ENCODE results near the gene ELF3. TPM values are rescaled to one million over a fixed set of nuclear protein-coding genes. Genes with fewer than 3 reads are reported as not detected.

The ELF3 gene
- total and polyA plus RNA-seq, 2 of the 8 experiments (the other 6 are each of a cell fraction or from before 2014, with no cell fraction given), result 17.3 to 25.0 TPM

DNA sequence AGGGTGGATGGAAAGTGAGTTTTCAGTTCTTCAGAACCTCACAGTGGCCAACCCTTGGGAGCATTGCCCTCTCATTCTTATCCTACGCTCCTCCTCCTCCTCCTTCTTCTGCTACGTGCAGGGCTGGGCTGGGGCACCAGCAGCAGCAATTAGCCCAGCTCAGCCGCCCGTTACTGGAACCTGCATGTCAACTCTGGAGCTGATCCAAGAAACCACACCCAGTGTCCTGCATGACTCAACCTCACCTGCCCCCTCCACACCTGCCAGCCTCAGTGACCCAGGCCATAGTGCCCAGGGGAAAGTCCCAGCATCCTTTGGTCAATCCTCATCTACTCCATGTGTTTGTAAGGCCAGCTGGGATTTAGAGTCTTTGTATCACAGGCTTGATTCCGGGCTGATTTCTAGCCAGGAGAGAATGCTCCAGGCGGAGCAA, 12.6 kb downstream of the ELF3 start:
- no peak overlapping the region for H3K56ac ChIP-seq (replicated peaks; ENCODE audit: insufficient read length, low read depth, low read length)
- no peaks in the 10 kb centered on the region for H3K79me2 ChIP-seq (ENCODE audit: control insufficient read depth in 1 of 2, insufficient read depth in 2 of 2, low read length in 2 of 2)
- H3K27ac ChIP-seq (ENCODE audit: low read depth, low read length), result no peak overlapping the region
- H4K91ac ChIP-seq (replicated peaks; ENCODE audit: insufficient read length, low read length), result no peak overlapping the region
- H3K9ac ChIP-seq (replicated peaks in 1 of 4; ENCODE audit: extremely low read depth in 1 of 4, low read depth in 3 of 4, low read length in 3 of 4), result no peak overlapping the region
- DNase-seq (ENCODE audit: low read depth in 1 of 2, low spot score in 2 of 2) (no peak), FAIRE-seq (no peak)
- H2AFZ ChIP-seq (ENCODE audit: low read length), result no peak overlapping the region
- H2BK120ac ChIP-seq (replicated peaks; ENCODE audit: low read depth, low read length), result no peak overlapping the region
- H3K4ac ChIP-seq (replicated peaks; ENCODE audit: insufficient read length, low read depth, low read length), result no peak overlapping the region
- no peak overlapping the region for H3K23ac ChIP-seq (ENCODE audit: insufficient read length)
- no peak overlapping the region for H2BK5ac ChIP-seq (ENCODE audit: low read depth, low read length)
- peaks cover 0 to 10% (median 2%) of the 10 kb centered on the region in 4 experiments; a peak in 5 of 7 replicates for H3K4me1 ChIP-seq (replicated peaks in 1 of 4; ENCODE audit: control insufficient read depth in 3 of 4, insufficient read depth in 4 of 4, low read length in 3 of 4)
- ChIA-PET POLR2A (ENCODE audit: partially characterized antibody) (interaction anchor here (0.7 to 6.8 kb wide), 2 partner anchors 11 to 109 kb away, joined by 3 to 74 read pairs; partner anchors contain the start of gene ELF3), CTCF (ENCODE audit: partially characterized antibody) (interaction anchor here (0.7 to 2.1 kb wide), 9 partner anchors 9 to 111 kb away, joined by 3 to 8 read pairs (median 4); partner anchors contain the start of gene ELF3)
- H3K27me3 ChIP-seq (replicated peaks in 1 of 4; ENCODE audit: control insufficient read depth in 3 of 4, extremely low read depth in 1 of 4, insufficient read depth in 3 of 4, low read length in 3 of 4), result no peaks in the 10 kb centered on the region
- no peaks in the 10 kb centered on the region for H4K20me1 ChIP-seq (replicated peaks in 1 of 2; ENCODE audit: control insufficient read depth in 1 of 2, insufficient read depth in 2 of 2, low read length in 2 of 2)
- H2BK15ac ChIP-seq (ENCODE audit: low read length), result peak overlapping the region; percentile 24; the same call in 1 of the 2 replicates
- H4K8ac ChIP-seq (ENCODE audit: extremely low read depth, insufficient read depth, low read length), result no peak overlapping the region; the same call in 1 of the 2 replicates
- H3K4me2 ChIP-seq (ENCODE audit: insufficient read depth in 1 of 2, low read depth in 2 of 2, low read length in 2 of 2), result no peak overlapping the region
- no peaks in the 10 kb centered on the region for H3K9me3 ChIP-seq (ENCODE audit: insufficient read depth in 2 of 2, low read depth in 1 of 2, low read length in 1 of 2)
- H3K4me3 ChIP-seq (ENCODE audit: extremely low read depth in 1 of 4, insufficient read depth in 2 of 4, low read depth in 3 of 4, low read length in 4 of 4), result no peak overlapping the region
- H3K79me1 ChIP-seq (ENCODE audit: low read depth, low read length), result no peaks in the 10 kb centered on the region
- no peak overlapping the region for H2BK12ac ChIP-seq (ENCODE audit: low read depth, low read length)
- H4K5ac ChIP-seq (ENCODE audit: insufficient read length, low read depth, low read length), result no peak overlapping the region
- 0 out of 2 replicates have a peak overlapping the region, but pooled peaks have one; percentile 27 for H2BK20ac ChIP-seq (ENCODE audit: low read length)
- no peaks in the 10 kb centered on the region for H3K36me3 ChIP-seq (ENCODE audit: control insufficient read depth in 2 of 4, insufficient read depth in 4 of 4, low read length in 3 of 4)
- H3K18ac ChIP-seq (ENCODE audit: extremely low read depth, low read length), result no peak overlapping the region
- H3K14ac ChIP-seq (ENCODE audit: insufficient read length), result no peak overlapping the region
- no peak for TF ChIP-seq SAP30 (IDR thresholded peaks at IDR 0.05; ENCODE audit: insufficient read depth, insufficient replicate concordance, low read length)
- no peak for TF ChIP-seq RXRA (IDR thresholded peaks at IDR 0.05; ENCODE audit: insufficient read depth, low read depth, low read length)
- no peak for TF ChIP-seq SP1 (IDR thresholded peaks at IDR 0.05; ENCODE audit: low read depth, low read length)
- TF ChIP-seq EZH2 (IDR thresholded peaks at IDR 0.05; ENCODE audit: low read depth, low read length, severe bottlenecking), result no peak
- no peak for TF ChIP-seq KDM5A (IDR thresholded peaks at IDR 0.05; ENCODE audit: low read length)
- H2AK5ac ChIP-seq (ENCODE audit: low read depth, low read length), result no peak overlapping the region
- H3K23me2 ChIP-seq (ENCODE audit: low read depth, low read length), result no peaks in the 10 kb centered on the region
- 85% methylated on average over 6 of the region's 6 CpGs; no CpG with 5 or more reads in 1 of the 2 experiments for WGBS, 2 experiments (ENCODE audit: extremely low coverage in 1 of 2, insufficient coverage in 1 of 2, insufficient read length in 1 of 2, insufficient replicate concordance in 2 of 2, low coverage in 1 of 2, low lambda C conversion rate in 2 of 2, missing lambda C conversion rate in 1 of 2)
